Cardiac muscle cell (in vitro differentiated cells and primary cell): ENCODE results near the gene ANKMY1. TPM values are rescaled to one million over a fixed set of nuclear protein-coding genes. Genes with fewer than 3 reads are reported as not detected.

Experiments used
- DNase-seq, 2 donors: peaks; one replicate each; pipeline versions ENCODE4 v3.0.0 to v3.0.0-alpha.2; 2010 to 2017; ENCODE audit warnings: low read depth in 1 of 2, low spot score in 1 of 2
- H3K27ac ChIP-seq: fragments of 200-600 bp; sonication (generic); 2 replicates; pipeline ENCODE4 v1.5.1; 2016
- H3K27me3 ChIP-seq: fragments of 200-600 bp; sonication (generic); 2 replicates; pipeline ENCODE4 v1.6.0; 2016; ENCODE audit warnings: control low read depth
- H3K36me3 ChIP-seq: fragments of 200-600 bp; sonication (generic); 2 replicates; pipeline ENCODE4 v1.5.1; 2016; ENCODE audit warnings: control low read depth
- H3K4me1 ChIP-seq: fragments of 200-600 bp; sonication (generic); 2 replicates; pipeline ENCODE4 v1.8.1; 2017; ENCODE audit warnings: low read depth, mild to moderate bottlenecking, mixed run types
- H3K4me3 ChIP-seq: fragments of 200-600 bp; sonication (generic); 2 replicates; pipeline ENCODE4 v1.5.1; 2016; ENCODE audit warnings: mild to moderate bottlenecking
- H3K9me3 ChIP-seq: fragments of 200-600 bp; sonication (generic); 2 replicates; pipeline ENCODE4 v1.5.1; 2017; ENCODE audit warnings: low read depth, mild to moderate bottlenecking, control low read depth
- polyA plus RNA-seq: library from polyadenylated mRNA; unstranded; fragments of >200 nt; fragmentation: Nextera tagmentation; extraction: Ambion mirVana; gene quantifications from 2 replicates; pipeline ENCODE4 v1.2.1, GENCODE V29; 2016
- total RNA-seq: library from RNA; depleted of rRNA; stranded (reverse); fragments of >200 nt; gene quantifications from 2 replicates; pipeline ENCODE4 v1.2.3, GENCODE V29; 2016
- TF ChIP-seq, protein P1 (sequence below): IDR thresholded peaks from 2 replicates; pipeline ENCODE4 v1.5.1; 2012; ENCODE audit warnings: low read depth, mild to moderate bottlenecking, low read length

ANKMY1 gene
- total and polyA plus RNA-seq, 2 experiments from 2014 or later: 7.6 to 10.8 TPM

DNA sequence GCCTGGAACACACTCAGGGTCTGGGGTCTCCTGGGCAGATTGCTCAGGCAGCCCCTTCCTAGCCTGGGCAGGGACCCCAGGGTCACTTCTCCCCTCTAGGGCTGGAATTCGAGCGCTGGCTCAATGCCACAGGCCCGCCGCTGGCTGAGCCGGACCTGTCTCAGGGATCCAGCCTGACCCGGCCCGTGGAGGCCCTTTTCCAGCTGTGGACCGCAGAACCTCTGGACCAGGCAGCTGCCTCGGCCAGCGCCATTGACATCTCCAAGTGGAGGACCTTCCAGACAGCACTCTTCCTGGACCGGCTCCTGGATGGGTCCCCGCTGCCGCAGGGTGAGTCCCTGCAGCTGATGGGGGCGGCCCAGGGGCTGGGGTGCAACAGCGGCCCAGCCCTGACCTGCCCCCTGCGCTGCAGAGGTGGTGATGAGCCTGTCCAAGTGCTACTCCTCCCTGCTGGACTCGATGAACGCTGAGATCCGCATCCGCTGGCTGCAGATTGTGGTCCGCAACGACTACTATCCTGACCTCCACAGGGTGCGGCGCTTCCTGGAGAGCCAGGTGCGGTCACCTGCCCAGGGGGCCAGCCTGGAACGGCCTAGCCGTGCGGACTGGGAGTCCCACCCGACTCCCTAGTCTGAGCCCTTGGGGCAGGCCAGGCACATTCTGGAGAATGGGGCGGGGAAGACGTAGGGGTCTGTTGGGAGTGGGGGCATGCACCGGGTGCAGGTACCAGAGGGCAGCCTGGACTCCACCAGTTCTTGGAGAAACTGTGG is 18.8 kb upstream of the ANKMY1 start:
- Histone ChIP-seq H3K27me3 (no peaks in the 10 kb centered on the region), H3K36me3 (peaks cover 3% of the 10 kb centered on the region), H3K4me3 (no peak overlapping the region), H3K4me1 (no peaks in the 10 kb centered on the region), H3K9me3 (no peaks in the 10 kb centered on the region), H3K27ac (no peak overlapping the region)
- no peak for DNase-seq
- TF ChIP-seq, protein P1, sequence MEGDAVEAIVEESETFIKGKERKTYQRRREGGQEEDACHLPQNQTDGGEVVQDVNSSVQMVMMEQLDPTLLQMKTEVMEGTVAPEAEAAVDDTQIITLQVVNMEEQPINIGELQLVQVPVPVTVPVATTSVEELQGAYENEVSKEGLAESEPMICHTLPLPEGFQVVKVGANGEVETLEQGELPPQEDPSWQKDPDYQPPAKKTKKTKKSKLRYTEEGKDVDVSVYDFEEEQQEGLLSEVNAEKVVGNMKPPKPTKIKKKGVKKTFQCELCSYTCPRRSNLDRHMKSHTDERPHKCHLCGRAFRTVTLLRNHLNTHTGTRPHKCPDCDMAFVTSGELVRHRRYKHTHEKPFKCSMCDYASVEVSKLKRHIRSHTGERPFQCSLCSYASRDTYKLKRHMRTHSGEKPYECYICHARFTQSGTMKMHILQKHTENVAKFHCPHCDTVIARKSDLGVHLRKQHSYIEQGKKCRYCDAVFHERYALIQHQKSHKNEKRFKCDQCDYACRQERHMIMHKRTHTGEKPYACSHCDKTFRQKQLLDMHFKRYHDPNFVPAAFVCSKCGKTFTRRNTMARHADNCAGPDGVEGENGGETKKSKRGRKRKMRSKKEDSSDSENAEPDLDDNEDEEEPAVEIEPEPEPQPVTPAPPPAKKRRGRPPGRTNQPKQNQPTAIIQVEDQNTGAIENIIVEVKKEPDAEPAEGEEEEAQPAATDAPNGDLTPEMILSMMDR: no peak

DNA sequence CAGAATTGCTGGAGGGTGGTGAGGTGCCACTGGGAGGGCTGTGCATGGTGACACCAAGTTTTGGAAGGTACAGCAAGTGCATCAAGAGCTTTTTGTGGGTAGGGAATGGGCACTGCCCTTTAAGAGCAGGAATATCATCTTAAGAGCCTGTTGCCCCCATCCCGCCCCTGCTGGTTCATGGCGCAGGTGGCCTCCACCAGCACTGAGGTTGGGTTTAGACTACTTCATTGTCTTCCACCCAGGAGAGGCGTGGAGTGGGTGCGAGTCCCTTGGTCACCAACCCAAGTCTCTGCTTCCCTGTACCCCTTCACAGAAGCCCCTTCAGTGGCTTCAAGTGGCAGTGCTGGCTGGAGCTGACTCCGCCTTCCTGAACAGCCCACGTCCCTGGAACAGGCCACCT is 18.2 kb upstream of the ANKMY1 start:
- Histone ChIP-seq H3K27ac (no peak overlapping the region), H3K27me3 (no peaks in the 10 kb centered on the region), H3K36me3 (peaks cover 3% of the 10 kb centered on the region), H3K4me1 (no peaks in the 10 kb centered on the region), H3K9me3 (no peaks in the 10 kb centered on the region), H3K4me3 (no peak overlapping the region)
- no peak for DNase-seq
- TF ChIP-seq, protein P1: no peak

DNA sequence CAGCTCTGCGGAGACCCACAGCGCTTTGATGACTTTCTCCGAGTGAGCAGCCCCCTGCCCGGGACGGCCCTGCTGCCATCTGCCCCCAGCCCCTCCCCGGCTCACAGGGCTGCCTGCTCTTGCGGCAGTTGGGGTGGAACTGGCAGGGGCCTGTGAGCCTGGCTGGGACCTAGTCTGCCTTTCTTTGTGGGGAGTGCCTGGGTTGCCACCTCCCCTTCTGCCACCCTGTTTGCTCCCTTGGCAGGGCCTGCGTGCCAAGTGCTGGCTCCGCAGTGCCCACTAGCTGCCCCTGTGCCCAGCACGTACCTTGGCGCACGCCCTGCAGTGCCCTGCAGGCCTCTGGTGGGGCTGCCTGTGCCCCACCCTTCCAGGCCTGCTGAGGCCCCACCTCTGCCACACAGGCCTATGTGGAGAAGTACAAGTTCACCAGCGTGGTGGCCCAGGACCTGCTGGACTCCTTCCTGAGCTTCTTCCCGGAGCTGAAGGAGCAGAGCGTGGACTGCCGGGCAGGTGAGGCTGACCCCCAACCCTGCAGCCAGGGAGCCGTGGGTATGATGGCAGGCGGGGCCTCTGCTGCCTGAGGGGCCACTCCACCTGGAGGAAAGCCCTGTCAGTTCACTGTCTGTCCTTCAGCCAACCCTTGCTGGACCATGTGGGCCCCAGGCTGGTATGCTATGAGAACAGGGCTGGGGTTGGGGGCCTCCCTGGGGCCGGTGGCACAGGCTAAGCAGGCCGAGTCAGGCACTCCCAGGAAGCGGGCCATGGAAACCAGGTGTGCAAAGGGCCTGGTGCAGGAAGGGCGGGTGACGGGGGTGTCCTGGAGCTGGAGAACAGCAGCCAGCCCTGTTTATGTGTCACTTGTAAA is 17.5 kb upstream of the ANKMY1 start:
- TF ChIP-seq, protein P1: no peak
- Histone ChIP-seq H3K27me3 (no peaks in the 10 kb centered on the region), H3K4me3 (no peak overlapping the region), H3K4me1 (no peaks in the 10 kb centered on the region), H3K36me3 (peaks cover 3% of the 10 kb centered on the region), H3K27ac (no peak overlapping the region), H3K9me3 (no peaks in the 10 kb centered on the region)
- DNase-seq: no peak

DNA sequence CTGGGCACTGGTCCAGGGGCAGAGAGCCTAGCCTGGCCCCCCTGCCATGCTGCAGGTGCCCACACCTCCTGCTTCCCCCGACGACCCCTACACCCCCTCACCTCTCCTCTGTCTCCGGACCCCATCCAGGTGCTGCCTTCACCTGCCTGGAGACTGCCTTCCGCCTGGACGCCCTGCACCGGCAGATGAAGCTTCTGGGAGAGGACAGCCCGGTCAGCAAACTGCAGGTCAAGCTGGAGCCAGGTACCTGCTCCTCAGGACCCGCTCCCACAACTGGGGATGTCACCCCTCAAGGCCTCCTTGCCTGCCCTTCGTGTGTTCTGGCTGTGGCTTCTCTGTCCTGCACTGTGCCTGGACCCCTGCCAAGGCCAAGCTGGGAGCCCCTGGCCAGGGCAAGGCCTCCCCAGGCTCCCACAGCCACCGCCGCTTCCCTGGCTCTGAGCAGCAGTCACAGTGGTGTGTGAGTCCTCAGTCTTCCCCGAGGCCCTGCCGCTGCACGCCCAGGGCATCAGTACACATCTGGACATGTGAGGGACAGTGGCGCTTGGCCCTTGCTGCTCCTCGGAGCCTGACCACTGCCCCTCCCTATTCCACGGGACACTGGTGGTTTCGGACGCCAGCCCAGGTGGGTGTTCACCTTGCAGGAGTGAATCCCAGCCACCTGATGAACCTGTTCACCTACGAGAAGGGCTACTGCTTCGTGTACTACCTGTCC is 16.8 kb upstream of the ANKMY1 start:
- Histone ChIP-seq H3K27ac (no peak overlapping the region), H3K4me3 (no peak overlapping the region), H3K36me3 (peaks cover 3% of the 10 kb centered on the region), H3K4me1 (no peaks in the 10 kb centered on the region), H3K27me3 (no peaks in the 10 kb centered on the region), H3K9me3 (no peaks in the 10 kb centered on the region)
- no peak for DNase-seq
- TF ChIP-seq, protein P1: no peak
